Measurements from ENCODE around the gene WNK1. TPM values are rescaled to one million over a fixed set of nuclear protein-coding genes. Genes with fewer than 3 reads are reported as not detected.
"Not testable (repeated sequence)": the region's sequence is repeated elsewhere in the genome, so short reads cannot be mapped to it uniquely, and the experiment has no call there.

WNK1 gene
- total RNA-seq, 2 donors from 2014 or later = 110 to 145 TPM

- DNase-seq (ENCODE audit: low spot score in 2 of 2) = no peak
- no peak overlapping the region for H3K27ac Mint-ChIP-seq
- no peak for ATAC-seq
- peaks cover 13 to 18% of the 10 kb centered on the region in 2 donors for H3K36me3 Mint-ChIP-seq
- peaks cover 0 to 7% of the 10 kb centered on the region in 2 donors for H3K9me3 Mint-ChIP-seq
Measured at GRCh38 chr12:818733-819132, 66.4 kb downstream of the WNK1 start.

GRCh38 chr12:820336-820735 is 68.0 kb downstream of the WNK1 start:
- Mint-ChIP-seq H3K36me3 (peaks cover 13 to 18% of the 10 kb centered on the region in 2 donors), H3K9me3 (peaks cover 0 to 7% of the 10 kb centered on the region in 2 donors)

GRCh38 chr12:823028-823698 is 70.8 kb downstream of the WNK1 start:
- DNase-seq (ENCODE audit: low spot score in 2 of 2) (no peak), ATAC-seq (no peak)
- Mint-ChIP-seq H3K36me3 (peaks cover 11 to 27% of the 10 kb centered on the region in 2 donors), H3K27ac (no peak overlapping the region), H3K9me3 (peaks cover 0 to 7% of the 10 kb centered on the region in 2 donors)

More at GRCh38 chr12:820336-820735, 68.0 kb downstream of the WNK1 start:
- peak; percentile 32 to 47 for ATAC-seq
- no peak overlapping the region for H3K27ac Mint-ChIP-seq
- no peak for DNase-seq (ENCODE audit: low spot score in 2 of 2)

- Mint-ChIP-seq H3K27ac (no peak overlapping the region), H3K36me3 (peaks cover 11 to 26% of the 10 kb centered on the region in 2 donors), H3K9me3 (peaks cover 0 to 7% of the 10 kb centered on the region in 2 donors)
- ATAC-seq = no peak
- DNase-seq (ENCODE audit: low spot score in 2 of 2) = no peak
Measured at GRCh38 chr12:826331-826730, 74.0 kb downstream of the WNK1 start.

- Mint-ChIP-seq H3K36me3 (peaks cover 4 to 17% of the 10 kb centered on the region in 2 donors), H3K9me3 (no peaks in the 10 kb centered on the region), H3K27ac (no peak overlapping the region)
- no peak for DNase-seq (ENCODE audit: low spot score in 2 of 2)
- no peak for ATAC-seq
Measured at GRCh38 chr12:828726-829395, 76.5 kb downstream of the WNK1 start.

- Mint-ChIP-seq H3K36me3 (peaks cover 4 to 17% of the 10 kb centered on the region in 2 donors), H3K27ac (peak overlapping the region in 1 of 2 donors; percentile 6)
Measured at GRCh38 chr12:830111-830867, 77.9 kb downstream of the WNK1 start.

GRCh38 chr12:835754-836518 is 83.6 kb downstream of the WNK1 start:
- Mint-ChIP-seq H3K9me3 (no peaks in the 10 kb centered on the region), H3K27ac (no peak overlapping the region)

More at GRCh38 chr12:830111-830867, 77.9 kb downstream of the WNK1 start:
- H3K9me3 Mint-ChIP-seq = no peaks in the 10 kb centered on the region
- ATAC-seq (no peak), DNase-seq (ENCODE audit: low spot score in 2 of 2) (no peak)

GRCh38 chr12:836952-837351 is 84.6 kb downstream of the WNK1 start:
- Mint-ChIP-seq H3K9me3 (no peaks in the 10 kb centered on the region), H3K36me3 (no peaks in the 10 kb centered on the region), H3K27ac (no peak overlapping the region)
- ATAC-seq (no peak), DNase-seq (ENCODE audit: low spot score in 2 of 2) (no peak)

More at GRCh38 chr12:835754-836518, 83.6 kb downstream of the WNK1 start:
- no peak for DNase-seq (ENCODE audit: low spot score in 2 of 2)
- no peaks in the 10 kb centered on the region for H3K36me3 Mint-ChIP-seq
- no peak for ATAC-seq

GRCh38 chr12:837548-837947 is 85.2 kb downstream of the WNK1 start:
- no peak for DNase-seq (ENCODE audit: low spot score in 2 of 2)
- Mint-ChIP-seq H3K36me3 (no peaks in the 10 kb centered on the region), H3K27ac (no peak overlapping the region), H3K9me3 (no peaks in the 10 kb centered on the region)
- no peak for ATAC-seq

- no peak overlapping the region for H3K27ac Mint-ChIP-seq
- no peaks in the 10 kb centered on the region for H3K36me3 Mint-ChIP-seq
- DNase-seq (ENCODE audit: low spot score in 2 of 2) = no peak
- no peaks in the 10 kb centered on the region for H3K9me3 Mint-ChIP-seq
- no peak for ATAC-seq
Measured at GRCh38 chr12:843609-844008, 91.2 kb downstream of the WNK1 start.

- ATAC-seq (no peak), DNase-seq (ENCODE audit: low spot score in 2 of 2) (no peak)
- Mint-ChIP-seq H3K9me3 (no peaks in the 10 kb centered on the region), H3K36me3 (peaks cover 5 to 13% of the 10 kb centered on the region in 2 donors), H3K27ac (no peak overlapping the region)
Measured at GRCh38 chr12:846421-846820, 94.0 kb downstream of the WNK1 start.

- Mint-ChIP-seq H3K36me3 (peaks cover 5 to 14% of the 10 kb centered on the region in 2 donors), H3K27ac (peak overlapping the region; percentile 37 to 85), H3K9me3 (no peaks in the 10 kb centered on the region)
- ATAC-seq (peak; percentile 84 to 88), DNase-seq (ENCODE audit: low spot score in 2 of 2) (no peak)
Measured at GRCh38 chr12:848173-848865, 95.9 kb downstream of the WNK1 start.

GRCh38 chr12:848882-849527 is 96.6 kb downstream of the WNK1 start:
- DNase-seq (ENCODE audit: low spot score in 2 of 2) = no peak
- H3K9me3 Mint-ChIP-seq = no peaks in the 10 kb centered on the region
- peaks cover 5 to 14% of the 10 kb centered on the region in 2 donors for H3K36me3 Mint-ChIP-seq
- H3K27ac Mint-ChIP-seq = peak overlapping the region; percentile 83 to 85
- ATAC-seq = peak; percentile 42 to 50

- DNase-seq (ENCODE audit: low spot score in 2 of 2); H3K27ac Mint-ChIP-seq; H3K9me3 Mint-ChIP-seq; ATAC-seq: not testable (repeated sequence)
- H3K36me3 Mint-ChIP-seq = peaks cover 5 to 14% of the 10 kb centered on the region in 2 donors
Measured at GRCh38 chr12:849733-850437, 97.5 kb downstream of the WNK1 start.

GRCh38 chr12:851343-851742 is 99.0 kb downstream of the WNK1 start:
- H3K9me3 Mint-ChIP-seq = no peaks in the 10 kb centered on the region
- ATAC-seq (no peak), DNase-seq (ENCODE audit: low spot score in 2 of 2) (no peak)
- peak overlapping the region in 1 of 2 donors; percentile 53 for H3K27ac Mint-ChIP-seq
- peaks cover 5 to 14% of the 10 kb centered on the region in 2 donors for H3K36me3 Mint-ChIP-seq
